Thyroid gland (tissue), 4 donors: ENCODE data around the gene RAI1. TPM values are rescaled to one million over a fixed set of nuclear protein-coding genes. Genes with fewer than 3 reads are reported as not detected.

Experiments used
- DNase-seq, 2 donors: peaks; one replicate each; pipeline ENCODE4 v3.0.0-alpha.2; 2019
- H3K27ac ChIP-seq, 3 donors: fragments of 200-600 bp; sonication (generic); 1 replicate in 2 of 3; 2 replicates in 1 of 3; pipeline ENCODE4 v1.5.1; 2016 to 2019; ENCODE audit warnings: mild to moderate bottlenecking in 1 of 3, moderate library complexity in 1 of 3
- H3K27me3 ChIP-seq: fragments of 200-600 bp; sonication (generic); one replicate; pipeline ENCODE4 v1.5.1; 2019
- H3K36me3 ChIP-seq, 2 donors: fragments of 200-600 bp; sonication (generic); one replicate each; pipeline ENCODE4 v1.5.1; 2016 to 2019
- H3K4me1 ChIP-seq, 2 donors: fragments of 200-600 bp; sonication (generic); one replicate each; pipeline ENCODE4 v1.5.1; 2017 to 2019
- H3K4me3 ChIP-seq, 3 donors: fragments of 200-600 bp; sonication (generic); replicated peaks in 1 of 3; 1 replicate in 2 of 3; 2 replicates in 1 of 3; pipeline ENCODE4 v1.5.1; 2016; ENCODE audit warnings: mild to moderate bottlenecking in 1 of 3
- H3K9me3 ChIP-seq: fragments of 200-600 bp; sonication (generic); one replicate; pipeline ENCODE4 v1.5.1; 2017
- POLR2A ChIP-seq, 2 donors: fragments of 450-650 bp; IDR thresholded peaks; one replicate each; pipeline ENCODE4 v1.6.1; 2017; ENCODE audit warnings: antibody characterized with exemption in 2 of 2, mild to moderate bottlenecking in 2 of 2, moderate library complexity in 1 of 2
- WGBS, 2 donors: methylation state at CpG; one replicate each; pipeline ENCODE4 v1.1.5; 2017; 5-methylcytosine and 5-hydroxymethylcytosine counted together
- intact Hi-C: fragments of 100-400 bp; cut with DNase I; formaldehyde crosslinking; loops from one replicate; pipeline ENCODE4 v1.15.1; 2023
- total RNA-seq, 4 donors: library from RNA; depleted of rRNA; stranded (reverse); fragments of >200 nt; gene quantifications; one replicate each; pipeline ENCODE4 v1.2.3, GENCODE V29; 2016
- TF ChIP-seq, protein P1 (sequence below), 6 experiments: fragments of 200-600 bp in 3 of 6; fragments of 450-650 bp in 3 of 6; sonication (generic) in 3 of 6; IDR thresholded peaks; one replicate each; pipeline ENCODE4 v1.5.1; 2016 to 2019; ENCODE audit warnings: antibody characterized with exemption in 6 of 6, mild to moderate bottlenecking in 2 of 6, inconsistent platforms in 1 of 6, moderate library complexity in 1 of 6

Gene RAI1
- total RNA-seq, 4 donors from 2014 or later, result 19.1 to 52.3 (median 34.1) TPM

GRCh38 chr17:17774009-17774881 lies 93.0 kb downstream of the RAI1 start:
- no peak overlapping the region for H3K4me3 ChIP-seq
- peak; percentile 81 to 84 for DNase-seq
- TF ChIP-seq, protein P1, sequence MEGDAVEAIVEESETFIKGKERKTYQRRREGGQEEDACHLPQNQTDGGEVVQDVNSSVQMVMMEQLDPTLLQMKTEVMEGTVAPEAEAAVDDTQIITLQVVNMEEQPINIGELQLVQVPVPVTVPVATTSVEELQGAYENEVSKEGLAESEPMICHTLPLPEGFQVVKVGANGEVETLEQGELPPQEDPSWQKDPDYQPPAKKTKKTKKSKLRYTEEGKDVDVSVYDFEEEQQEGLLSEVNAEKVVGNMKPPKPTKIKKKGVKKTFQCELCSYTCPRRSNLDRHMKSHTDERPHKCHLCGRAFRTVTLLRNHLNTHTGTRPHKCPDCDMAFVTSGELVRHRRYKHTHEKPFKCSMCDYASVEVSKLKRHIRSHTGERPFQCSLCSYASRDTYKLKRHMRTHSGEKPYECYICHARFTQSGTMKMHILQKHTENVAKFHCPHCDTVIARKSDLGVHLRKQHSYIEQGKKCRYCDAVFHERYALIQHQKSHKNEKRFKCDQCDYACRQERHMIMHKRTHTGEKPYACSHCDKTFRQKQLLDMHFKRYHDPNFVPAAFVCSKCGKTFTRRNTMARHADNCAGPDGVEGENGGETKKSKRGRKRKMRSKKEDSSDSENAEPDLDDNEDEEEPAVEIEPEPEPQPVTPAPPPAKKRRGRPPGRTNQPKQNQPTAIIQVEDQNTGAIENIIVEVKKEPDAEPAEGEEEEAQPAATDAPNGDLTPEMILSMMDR (IDR thresholded peaks at IDR 0.05), result peak in 3 of 6 experiments; percentile 21 to 30 (median 29)
- TF ChIP-seq POLR2A (IDR thresholded peaks at IDR 0.05), result no peak
- H3K4me1 ChIP-seq, result peaks cover 29 to 40% of the 10 kb centered on the region in 2 donors
- intact Hi-C loops, result no loop called here
- no peaks in the 10 kb centered on the region for H3K36me3 ChIP-seq
- H3K27ac ChIP-seq, result peak overlapping the region; percentile 72 to 81 (median 75)
- H3K9me3 ChIP-seq, result no peaks in the 10 kb centered on the region
- WGBS, 2 donors, result 65 to 68% methylated on average over 21 of the region's 21 CpGs
- no peaks in the 10 kb centered on the region for H3K27me3 ChIP-seq

- intact Hi-C loops, result no loop called here
- WGBS, 2 donors, result 67 to 68% methylated on average over 3 of the region's 3 CpGs
- Histone ChIP-seq H3K36me3 (no peaks in the 10 kb centered on the region), H3K27ac (no peak overlapping the region), H3K27me3 (no peaks in the 10 kb centered on the region), H3K4me1 (peaks cover 33 to 48% of the 10 kb centered on the region in 2 donors), H3K4me3 (no peak overlapping the region), H3K9me3 (no peaks in the 10 kb centered on the region)
- DNase-seq, result no peak
- TF ChIP-seq, protein P1 (IDR thresholded peaks at IDR 0.05), result no peak
- TF ChIP-seq POLR2A (IDR thresholded peaks at IDR 0.05), result no peak
These were observed 95.6 kb downstream of the RAI1 start for GRCh38 chr17:17776889-17777288.

DNA sequence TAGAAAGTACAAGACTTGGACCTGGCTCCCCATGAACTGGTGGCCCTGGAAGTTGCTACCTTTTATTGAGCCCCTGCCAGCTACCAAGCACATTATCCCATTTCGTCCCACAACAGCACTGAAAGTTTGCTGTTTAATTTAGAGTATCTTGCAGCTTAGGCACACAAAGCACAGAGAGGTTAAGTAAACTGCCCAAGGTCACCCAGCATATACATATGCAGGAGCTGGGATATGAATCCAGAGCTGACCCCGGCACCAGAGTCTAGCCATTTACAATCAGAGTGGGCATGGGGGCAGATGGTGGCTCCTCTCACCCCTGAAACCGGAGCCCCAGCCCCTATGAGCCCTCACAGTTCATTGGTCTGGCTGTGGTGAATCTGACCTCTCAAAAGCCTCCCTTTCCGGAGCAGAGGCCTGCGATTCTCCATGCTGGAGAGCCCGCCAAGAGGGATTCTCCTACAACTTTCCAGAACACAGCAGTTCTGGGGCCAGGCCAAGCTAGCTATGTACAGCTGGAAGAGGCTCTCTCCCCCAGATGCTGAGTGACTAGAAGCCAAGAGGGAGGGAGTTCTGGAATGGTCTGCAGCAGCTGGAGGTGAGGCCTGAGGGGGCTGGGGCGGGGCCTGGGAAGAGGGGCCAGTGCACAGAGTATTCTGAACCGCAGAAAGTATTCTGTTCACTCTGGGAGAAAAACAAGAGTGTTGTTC lies 97.2 kb downstream of the RAI1 start:
- H3K36me3 ChIP-seq, result no peaks in the 10 kb centered on the region
- peaks cover 37 to 59% of the 10 kb centered on the region in 2 donors for H3K4me1 ChIP-seq
- H3K4me3 ChIP-seq, result no peak overlapping the region
- peak in 1 of 2 donors; percentile 30 for DNase-seq
- H3K9me3 ChIP-seq, result no peaks in the 10 kb centered on the region
- 78 to 81% methylated on average over 7 to 8 of the region's 8 CpGs for WGBS, 2 donors
- intact Hi-C loops, result no loop called here
- H3K27ac ChIP-seq, result peak overlapping the region; percentile 18 to 78 (median 20)
- TF ChIP-seq, protein P1 (IDR thresholded peaks at IDR 0.05), result no peak
- no peak for TF ChIP-seq POLR2A (IDR thresholded peaks at IDR 0.05)
- no peaks in the 10 kb centered on the region for H3K27me3 ChIP-seq

GRCh38 chr17:17779015-17779611 lies 97.9 kb downstream of the RAI1 start:
- Histone ChIP-seq H3K27me3 (no peaks in the 10 kb centered on the region), H3K36me3 (no peaks in the 10 kb centered on the region), H3K4me3 (no peak overlapping the region), H3K9me3 (no peaks in the 10 kb centered on the region), H3K4me1 (peaks cover 40 to 62% of the 10 kb centered on the region in 2 donors), H3K27ac (peak overlapping the region in 2 of 3 donors; percentile 50 to 78)
- 75 to 78% methylated on average over 6 to 13 of the region's 16 CpGs for WGBS, 2 donors
- DNase-seq, result no peak
- no peak for TF ChIP-seq POLR2A (IDR thresholded peaks at IDR 0.05)
- TF ChIP-seq, protein P1 (IDR thresholded peaks at IDR 0.05), result no peak
- intact Hi-C loops, result no loop called here
